ENCODE data around the gene CASQ1. TPM values are rescaled to one million over a fixed set of nuclear protein-coding genes. Genes with fewer than 3 reads are reported as not detected.

Gene CASQ1
- total RNA-seq, 1 donor from 2014 or later: 0.16 TPM

DNA sequence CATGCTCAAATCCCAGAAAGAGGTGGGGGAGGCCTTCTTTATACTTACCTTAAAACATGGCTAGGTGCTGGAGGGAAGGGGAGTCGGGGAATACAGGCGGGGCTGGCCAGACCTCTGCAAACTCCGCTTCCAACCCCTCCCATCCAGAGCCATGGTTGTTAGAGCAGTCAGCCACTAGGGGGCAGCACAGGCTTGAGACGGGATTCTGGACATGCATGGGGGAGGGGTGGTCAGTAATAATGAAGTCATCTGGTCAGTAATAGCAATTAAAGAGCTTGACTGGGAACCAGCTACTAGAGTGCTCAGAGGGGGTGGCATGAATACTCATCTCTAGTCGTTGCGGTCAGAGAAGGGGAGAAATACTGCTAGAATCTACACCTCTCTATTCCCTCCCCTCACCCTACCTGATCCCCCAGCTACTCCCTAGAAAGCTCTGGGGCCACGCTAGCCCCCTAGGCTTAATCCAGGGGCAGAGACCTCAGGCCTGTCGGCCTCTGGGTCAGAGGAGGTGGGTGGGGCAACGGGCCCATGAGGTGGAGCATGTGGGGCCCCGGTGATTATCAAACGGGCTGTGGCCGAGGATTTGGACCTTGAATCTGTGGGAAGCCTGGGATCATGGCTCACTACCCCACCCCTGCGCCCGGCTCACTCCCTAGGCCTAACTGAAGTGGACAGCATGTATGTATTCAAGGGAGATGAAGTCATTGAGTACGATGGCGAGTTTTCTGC, 2.9 kb downstream of the CASQ1 start:
- Mint-ChIP-seq H3K4me3 (no peak overlapping the region), H3K36me3 (no peaks in the 10 kb centered on the region), H3K9me3 (no peaks in the 10 kb centered on the region), H3K4me1 (peaks cover 9% of the 10 kb centered on the region), H3K27me3 (ENCODE audit: low read depth) (no peaks in the 10 kb centered on the region), H3K27ac (no peak overlapping the region)
- peak; percentile 80 to 92 for DNase-seq (ENCODE audit: low spot score in 2 of 2, unreplicated experiment in 2 of 2)
- TF ChIP-seq CTCF (IDR thresholded peaks at IDR 0.05; ENCODE audit: unreplicated experiment): peak; percentile 93

DNA sequence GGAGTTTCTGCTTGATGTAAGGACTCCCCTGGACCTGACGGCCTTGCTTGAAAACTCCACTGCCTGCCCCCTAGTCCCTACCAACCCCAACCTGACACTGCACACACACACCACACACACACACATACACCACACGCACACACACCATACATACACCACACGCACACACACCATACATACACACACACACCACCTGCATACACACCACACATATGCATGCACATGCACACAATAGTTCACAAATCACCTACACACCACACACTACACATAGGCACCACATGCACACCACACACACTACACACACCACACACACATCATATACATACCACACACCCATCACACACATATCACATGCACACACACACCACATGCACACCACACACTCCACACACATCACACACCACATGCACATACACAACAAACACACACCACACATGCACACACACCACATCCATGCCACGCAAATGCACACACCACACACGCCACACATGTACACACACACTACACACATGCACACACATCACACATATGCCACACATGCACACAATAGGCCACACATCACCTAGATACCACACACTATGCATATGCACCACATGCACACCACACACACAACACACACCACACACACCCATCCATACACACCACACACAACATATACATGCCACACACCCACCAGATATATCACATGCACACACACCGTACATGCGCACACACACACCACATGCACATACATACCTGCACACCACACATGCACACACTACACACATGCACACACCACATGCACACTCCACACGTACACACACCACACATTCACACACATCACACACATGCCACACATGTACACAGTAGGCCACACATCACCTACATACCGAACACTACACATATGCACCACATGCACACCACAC, 3.7 kb downstream of the CASQ1 start:
- Mint-ChIP-seq H3K27me3 (ENCODE audit: low read depth) (no peaks in the 10 kb centered on the region), H3K9me3 (no peaks in the 10 kb centered on the region), H3K27ac (no peak overlapping the region), H3K36me3 (no peaks in the 10 kb centered on the region), H3K4me1 (peaks cover 9% of the 10 kb centered on the region), H3K4me3 (no peak overlapping the region)
- no peak for DNase-seq (ENCODE audit: low spot score in 2 of 2, unreplicated experiment in 2 of 2)
- TF ChIP-seq CTCF (IDR thresholded peaks at IDR 0.05; ENCODE audit: unreplicated experiment): no peak

DNA sequence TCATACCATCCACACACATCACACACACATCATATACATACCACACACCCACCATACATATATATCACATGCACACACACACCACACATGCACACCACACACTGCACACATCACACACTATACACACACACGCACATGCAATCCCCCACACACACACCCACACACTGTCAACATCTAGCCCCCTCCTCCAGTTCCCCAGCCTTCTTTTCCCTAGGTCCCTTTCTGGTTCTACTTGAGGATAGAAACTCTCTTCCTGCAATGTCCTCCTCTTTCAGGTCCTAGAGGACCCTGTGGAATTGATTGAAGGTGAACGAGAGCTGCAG, 4.3 kb downstream of the CASQ1 start:
- Mint-ChIP-seq H3K36me3 (no peaks in the 10 kb centered on the region), H3K4me3 (no peak overlapping the region), H3K27me3 (ENCODE audit: low read depth) (no peaks in the 10 kb centered on the region), H3K27ac (no peak overlapping the region), H3K4me1 (peaks cover 6% of the 10 kb centered on the region), H3K9me3 (no peaks in the 10 kb centered on the region)
- no peak for DNase-seq (ENCODE audit: low spot score in 2 of 2, unreplicated experiment in 2 of 2)
- TF ChIP-seq CTCF (IDR thresholded peaks at IDR 0.05; ENCODE audit: unreplicated experiment): no peak

GRCh38 chr1:160196143-160196542, 5.8 kb downstream of the CASQ1 start:
- no peak for TF ChIP-seq CTCF (IDR thresholded peaks at IDR 0.05; ENCODE audit: unreplicated experiment)
- no peak for DNase-seq (ENCODE audit: low spot score in 2 of 2, unreplicated experiment in 2 of 2)
- no peak overlapping the region for H3K27ac Mint-ChIP-seq
- H3K27me3 Mint-ChIP-seq (ENCODE audit: low read depth): no peaks in the 10 kb centered on the region
- no peaks in the 10 kb centered on the region for H3K36me3 Mint-ChIP-seq
- H3K9me3 Mint-ChIP-seq: no peaks in the 10 kb centered on the region
- H3K4me1 Mint-ChIP-seq: peaks cover 3% of the 10 kb centered on the region
- no peak overlapping the region for H3K4me3 Mint-ChIP-seq

- DNase-seq (ENCODE audit: low spot score in 2 of 2, unreplicated experiment in 2 of 2): no peak
- Mint-ChIP-seq H3K4me1 (peaks cover 3% of the 10 kb centered on the region), H3K9me3 (no peaks in the 10 kb centered on the region), H3K4me3 (no peak overlapping the region), H3K36me3 (no peaks in the 10 kb centered on the region), H3K27ac (no peak overlapping the region), H3K27me3 (ENCODE audit: low read depth) (no peaks in the 10 kb centered on the region)
- no peak for TF ChIP-seq CTCF (IDR thresholded peaks at IDR 0.05; ENCODE audit: unreplicated experiment)
Measured at GRCh38 chr1:160197231-160197630, 6.9 kb downstream of the CASQ1 start.

All from mesothelial cell of epicardium (in vitro differentiated cells).